Measurements from ENCODE around the gene PHETA2.
"Not testable (repeated sequence)": the region's sequence is repeated elsewhere in the genome, so short reads cannot be mapped to it uniquely, and the experiment has no call there.

The PHETA2 gene

GRCh38 chr22:42104332-42104860, 30.3 kb downstream of the PHETA2 start:
- not testable (repeated sequence) for DNase-seq

GRCh38 chr22:42108848-42109247, 34.8 kb downstream of the PHETA2 start:
- no peak for DNase-seq

- DNase-seq: no peak
Measured at GRCh38 chr22:42111798-42112197, 37.8 kb downstream of the PHETA2 start.

- DNase-seq: not testable (repeated sequence)
Measured at GRCh38 chr22:42112793-42113192, 38.7 kb downstream of the PHETA2 start.

GRCh38 chr22:42114721-42115120, 40.7 kb downstream of the PHETA2 start:
- peak; percentile 9 to 17 for DNase-seq

GRCh38 chr22:42115420-42115830, 41.4 kb downstream of the PHETA2 start:
- DNase-seq: not testable (repeated sequence)

GRCh38 chr22:42116848-42117424, 42.9 kb downstream of the PHETA2 start:
- no peak for DNase-seq

GRCh38 chr22:42120231-42121021, 46.4 kb downstream of the PHETA2 start:
- DNase-seq: peak; percentile 7 to 15

GRCh38 chr22:42123529-42123928, 49.5 kb downstream of the PHETA2 start:
- not testable (repeated sequence) for DNase-seq

GRCh38 chr22:42127606-42128005, 53.6 kb downstream of the PHETA2 start:
- no peak for DNase-seq

GRCh38 chr22:42128007-42128406, 54.0 kb downstream of the PHETA2 start:
- DNase-seq: not testable (repeated sequence)

Measured in inflammatory macrophage (primary cell).